Lower leg skin (tissue), 4 donors: ENCODE measurements around the gene AGMAT. TPM values are rescaled to one million over a fixed set of nuclear protein-coding genes. Genes with fewer than 3 reads are reported as not detected.

Experiments
- DNase-seq, 2 donors: peaks; one replicate each; pipeline ENCODE4 v3.0.0-alpha.2; 2019; ENCODE audit warnings: low spot score in 2 of 2
- H3K4me3 ChIP-seq: fragments of 200-600 bp; sonication (generic); 2 replicates; pipeline ENCODE4 v1.5.1; 2017; ENCODE audit warnings: mild to moderate bottlenecking, low read depth; ENCODE audit not compliant: poor library complexity, severe bottlenecking
- CTCF ChIP-seq, 3 donors: fragments of 450-650 bp; IDR thresholded peaks; one replicate each; pipeline ENCODE4 v1.5.1; 2016; ENCODE audit warnings: antibody characterized with exemption in 3 of 3, mild to moderate bottlenecking in 3 of 3, moderate library complexity in 2 of 3
- POLR2A ChIP-seq, 2 donors: fragments of 450-650 bp; IDR thresholded peaks; one replicate each; pipeline ENCODE4 v1.6.1; 2016 to 2017; ENCODE audit warnings: antibody characterized with exemption in 2 of 2, mild to moderate bottlenecking in 1 of 2, moderate library complexity in 1 of 2
- WGBS, 2 donors: methylation state at CpG; one replicate each; pipeline ENCODE4 v1.1.5; 2018; 5-methylcytosine and 5-hydroxymethylcytosine counted together
- intact Hi-C: fragments of 100-400 bp; cut with DNase I; formaldehyde crosslinking; loops from one replicate; pipeline ENCODE4 v1.15.0; 2023; ENCODE audit warnings: low total_unique reads
- total RNA-seq, 4 donors: library from RNA; depleted of rRNA; stranded (reverse); fragments of >200 nt; gene quantifications; one replicate each; pipeline ENCODE4 v1.1.0, GENCODE V29; 2016

Gene AGMAT
- total RNA-seq, 4 donors from 2014 or later: 0.54 TPM; not detected in 3

- peak in 1 of 2 donors; percentile 8 for DNase-seq
- WGBS, 2 donors: 56 to 66% methylated on average over 6 of the region's 6 CpGs
- H3K4me3 ChIP-seq: no peak overlapping the region
- TF ChIP-seq POLR2A (IDR thresholded peaks at IDR 0.05): no peak
- TF ChIP-seq CTCF (IDR thresholded peaks at IDR 0.05): no peak
- intact Hi-C loops: no loop called here
These were observed 46.1 kb downstream of the AGMAT start for GRCh38 chr1:15538771-15539170.

- intact Hi-C loops: no loop called here
- no peak for DNase-seq
- WGBS, 2 donors: 79 to 81% methylated on average over 2 of the region's 2 CpGs
- H3K4me3 ChIP-seq: no peak overlapping the region
- TF ChIP-seq CTCF (IDR thresholded peaks at IDR 0.05) (no peak), POLR2A (IDR thresholded peaks at IDR 0.05) (no peak)
These were observed 53.2 kb downstream of the AGMAT start for GRCh38 chr1:15531682-15532081.

- WGBS, 2 donors: 96 to 98% methylated on average over 4 of the region's 4 CpGs
- intact Hi-C loops: no loop called here
- DNase-seq: peak in 1 of 2 donors; percentile 21
- no peak for TF ChIP-seq CTCF (IDR thresholded peaks at IDR 0.05)
- no peak for TF ChIP-seq POLR2A (IDR thresholded peaks at IDR 0.05)
- H3K4me3 ChIP-seq: no peak overlapping the region
These were observed 53.8 kb downstream of the AGMAT start for GRCh38 chr1:15531003-15531402.

- WGBS, 2 donors: 0 to 1% methylated on average over 28 to 62 of the region's 65 CpGs
- TF ChIP-seq POLR2A (IDR thresholded peaks at IDR 0.05) (no peak), CTCF (IDR thresholded peaks at IDR 0.05) (no peak)
- intact Hi-C loops: loop anchor here (5.0 kb wide), 1 partner anchor 231 kb away; the partner anchor contains the start of gene FBLIM1
- DNase-seq: peak; percentile 100
- H3K4me3 ChIP-seq: peak within 1 kb of the TSS; percentile 96
These were observed 58.1 kb downstream of the AGMAT start, which contains the start of gene DNAJC16 for GRCh38 chr1:15526490-15527339. DNAJC16 (plus strand) TSS chr1:15526848; CDS start chr1:15529106, 2,258 bp downstream.

- intact Hi-C loops: loop anchor here (5.0 kb wide), 1 partner anchor 231 kb away; the partner anchor contains the start of gene FBLIM1
These were observed 58.8 kb downstream of the AGMAT start for GRCh38 chr1:15526021-15526489.

More at GRCh38 chr1:15526021-15526489, 58.8 kb downstream of the AGMAT start:
- WGBS, 2 donors: 8 to 10% methylated on average over 9 of the region's 9 CpGs
- H3K4me3 ChIP-seq: peak overlapping the region; percentile 9
- TF ChIP-seq POLR2A (IDR thresholded peaks at IDR 0.05) (no peak), CTCF (IDR thresholded peaks at IDR 0.05) (no peak)
- peak; percentile 27 to 82 for DNase-seq
